HCT116 (cell line): ENCODE results near the gene RHOBTB1. TPM values are rescaled to one million over a fixed set of nuclear protein-coding genes. Genes with fewer than 3 reads are reported as not detected.

Source experiments
- ATAC-seq: fragments of 200-7000 bp; cut with Tn5 transposase; 2 replicates; pipeline ENCODE4 v1.9.1; 2020; ENCODE audit warnings: mild to moderate bottlenecking, moderate library complexity
- BruUV-seq: library from RNA; stranded (reverse); fragments of 400-500 nt; replicated peaks from 2 replicates; lab custom pipeline; 2021; lab: Mats Ljungman, UMichigan
- CTCF ChIA-PET: fragments of 300-600 bp; sonication (Branson Sonifier 250); formaldehyde crosslinking; loops from one replicate; lab custom pipeline; 2021; ENCODE audit warnings: antibody characterized with exemption; lab: Charles Lee
- POLR2A ChIA-PET: fragments of 300-600, 350-600 bp; sonication (Branson Sonifier 250); formaldehyde crosslinking; loops from one replicate; lab custom pipeline; 2021; ENCODE audit warnings: antibody characterized with exemption; lab: Charles Lee
- RAD21 ChIA-PET, 2 experiments: fragments of 300-600 bp; sonication (Branson Sonifier 250); formaldehyde crosslinking; loops; one replicate each; lab custom pipeline; 2023; ENCODE audit warnings: low total read pairs in 2 of 2; ENCODE audit not compliant: uncharacterized antibody in 2 of 2, unreplicated experiment in 2 of 2, low non-redundant PET in 1 of 2; lab: Charles Lee
- DNase-seq: peaks from one replicate; pipeline ENCODE4 v3.0.0-alpha.2; 2010; ENCODE audit warnings: low read depth, low spot score
- H2AFZ ChIP-seq: fragments of 200-600 bp; shearing (Covaris generic), sonication (generic); 2 replicates; pipeline ENCODE4 v1.6.1; 2017; ENCODE audit warnings: low read depth, mixed run types, mixed read lengths, antibody characterized with exemption, low read length; ENCODE audit not compliant: poor library complexity, severe bottlenecking
- H3K27ac ChIP-seq: 2 replicates; pipeline ENCODE4 v1.5.1; 2012; ENCODE audit warnings: low read depth, low read length
- H3K27me3 ChIP-seq: fragments of 200-600 bp; sonication (generic); 2 replicates; pipeline ENCODE4 v1.6.1; 2016; ENCODE audit warnings: mixed run types, low read length, mixed read lengths; ENCODE audit not compliant: insufficient read depth
- H3K36me3 ChIP-seq, 2 experiments: fragments of 200-500 bp in 1 of 2; fragments of 200-600 bp in 1 of 2; sonication (Bioruptor generic) in 1 of 2; sonication (generic) in 1 of 2; 2 replicates each; pipeline versions ENCODE4 v1.5.1 to v1.6.1; 2014 to 2016; ENCODE audit warnings: low read length in 2 of 2, inconsistent platforms in 1 of 2, mixed read lengths in 1 of 2, mixed run types in 1 of 2; ENCODE audit not compliant: insufficient read depth in 2 of 2, control insufficient read depth in 1 of 2
- H3K4me1 ChIP-seq, 2 experiments: fragments of 200-600 bp in 1 of 2; sonication (generic) in 1 of 2; 2 replicates each; pipeline versions ENCODE4 v1.5.1 to v1.6.1; 2012 to 2017; ENCODE audit warnings: low read length in 2 of 2, inconsistent platforms in 1 of 2, mild to moderate bottlenecking in 1 of 2, mixed read lengths in 1 of 2, mixed run types in 1 of 2, moderate library complexity in 1 of 2; ENCODE audit not compliant: insufficient read depth in 2 of 2, control insufficient read depth in 1 of 2
- H3K4me2 ChIP-seq: fragments of 200-600 bp; sonication (generic); 2 replicates; pipeline ENCODE4 v1.6.1; 2017; ENCODE audit warnings: mixed run types, low read length, mixed read lengths
- H3K4me3 ChIP-seq, 2 experiments: fragments of 200-600 bp in 1 of 2; sonication (generic) in 1 of 2; replicated peaks in 1 of 2; 2 replicates each; pipeline ENCODE4 v1.5.1; 2011 to 2016; ENCODE audit warnings: low read length in 2 of 2, control low read depth in 1 of 2, low read depth in 1 of 2, mild to moderate bottlenecking in 1 of 2, mixed read lengths in 1 of 2, mixed run types in 1 of 2
- H3K79me2 ChIP-seq: fragments of 200-600 bp; sonication (generic); 2 replicates; pipeline ENCODE4 v1.6.1; 2017; ENCODE audit warnings: mild to moderate bottlenecking, mixed run types, low read length, moderate library complexity, mixed read lengths; ENCODE audit not compliant: insufficient read depth
- H3K9ac ChIP-seq: fragments of 200-600 bp; sonication (generic); 2 replicates; pipeline ENCODE4 v1.6.1; 2016; ENCODE audit warnings: low read length, mixed read lengths
- H3K9me2 ChIP-seq: fragments of 200-600 bp; sonication (generic), shearing (Covaris generic); 2 replicates; pipeline ENCODE4 v1.6.1; 2017; ENCODE audit warnings: mixed run types, mild to moderate bottlenecking, moderate library complexity; ENCODE audit not compliant: insufficient read depth
- H3K9me3 ChIP-seq, 2 experiments: fragments of 200-500 bp in 1 of 2; fragments of 200-600 bp in 1 of 2; sonication (Bioruptor generic) in 1 of 2; sonication (generic) in 1 of 2; 2 replicates each; pipeline ENCODE4 v1.6.1; 2014 to 2017; ENCODE audit warnings: low read length in 2 of 2, mixed read lengths in 2 of 2, inconsistent platforms in 1 of 2, low read depth in 1 of 2, mild to moderate bottlenecking in 1 of 2, mixed run types in 1 of 2, moderate library complexity in 1 of 2; ENCODE audit not compliant: control insufficient read depth in 1 of 2, insufficient read depth in 1 of 2
- H4K20me1 ChIP-seq: fragments of 200-600 bp; sonication (generic), shearing (Covaris generic); 2 replicates; pipeline ENCODE4 v1.6.1; 2017; ENCODE audit warnings: mixed run types, mild to moderate bottlenecking, moderate library complexity; ENCODE audit not compliant: insufficient read depth
- ATF3 ChIP-seq: IDR thresholded peaks from 2 replicates; pipeline ENCODE4 v1.6.1; 2012
- CEBPB ChIP-seq: IDR thresholded peaks from 2 replicates; pipeline ENCODE4 v1.6.1; 2012; ENCODE audit warnings: low read depth
- CTCF ChIP-seq, 3 experiments: fragments of 200-600 bp in 1 of 3; sonication (generic) in 1 of 3; IDR thresholded peaks in 2 of 3; conservative IDR thresholded peaks in 1 of 3; 2 replicates each; pipeline ENCODE4 v1.5.1; 2012 to 2017; ENCODE audit warnings: low read depth in 2 of 3, low read length in 2 of 3, antibody characterized with exemption in 1 of 3, borderline replicate concordance in 1 of 3, control low read depth in 1 of 3, mild to moderate bottlenecking in 1 of 3, mixed read lengths in 1 of 3, mixed run types in 1 of 3, moderate library complexity in 1 of 3; ENCODE audit not compliant: insufficient read depth in 1 of 3
- EGR1 ChIP-seq: IDR thresholded peaks from 2 replicates; pipeline ENCODE4 v1.6.1; 2012; ENCODE audit warnings: low read depth
- ELF1 ChIP-seq: IDR thresholded peaks from 2 replicates; pipeline ENCODE4 v1.6.1; 2012; ENCODE audit warnings: low read depth, borderline replicate concordance
- EZH2 ChIP-seq: fragments of 200-600 bp; sonication (generic); IDR thresholded peaks from 2 replicates; pipeline ENCODE4 v1.6.1; 2017; ENCODE audit warnings: antibody characterized with exemption, mixed run types
- EZH2phosphoT487 ChIP-seq: fragments of 200-600 bp; IDR thresholded peaks from 2 replicates; pipeline ENCODE4 v1.6.1; 2018; ENCODE audit warnings: antibody characterized with exemption, borderline replicate concordance
- FOSL1 ChIP-seq: IDR thresholded peaks from 2 replicates; pipeline ENCODE4 v1.6.1; 2012; ENCODE audit warnings: low read depth
- MAX ChIP-seq: IDR thresholded peaks from 2 replicates; pipeline ENCODE4 v1.6.1; 2012
- POLR2A ChIP-seq: IDR thresholded peaks from 2 replicates; pipeline ENCODE4 v1.7.0; 2011; ENCODE audit warnings: borderline replicate concordance; ENCODE audit not compliant: insufficient read depth, insufficient read length; ENCODE audit errors: extremely low read depth
- RAD21 ChIP-seq: IDR thresholded peaks from 2 replicates; pipeline ENCODE4 v1.6.1; 2012; ENCODE audit warnings: low read depth, mild to moderate bottlenecking
- SIN3A ChIP-seq: IDR thresholded peaks from 2 replicates; pipeline ENCODE4 v1.6.1; 2012; ENCODE audit warnings: low read depth
- SP1 ChIP-seq: IDR thresholded peaks from 2 replicates; pipeline ENCODE4 v1.6.1; 2012; ENCODE audit warnings: low read depth
- SRF ChIP-seq: IDR thresholded peaks from 2 replicates; pipeline ENCODE4 v1.6.1; 2012; ENCODE audit warnings: low read depth
- TCF7L2 ChIP-seq: IDR thresholded peaks from 2 replicates; pipeline ENCODE4 v1.7.0; 2011; ENCODE audit warnings: borderline replicate concordance, inconsistent platforms; ENCODE audit not compliant: insufficient read depth, insufficient read length; ENCODE audit errors: extremely low read depth
- YY1 ChIP-seq: IDR thresholded peaks from 2 replicates; pipeline ENCODE4 v1.6.1; 2011; ENCODE audit warnings: low read length, low read depth, moderate library complexity, mild to moderate bottlenecking; ENCODE audit not compliant: insufficient replicate concordance; ENCODE audit errors: extremely low read depth
- ZBTB33 ChIP-seq: IDR thresholded peaks from 2 replicates; pipeline ENCODE4 v1.6.1; 2011; ENCODE audit warnings: mild to moderate bottlenecking, low read length, moderate library complexity; ENCODE audit not compliant: insufficient replicate concordance; ENCODE audit errors: extremely low read depth
- ZFX ChIP-seq: fragments of 450-650 bp; IDR thresholded peaks from 2 replicates; pipeline ENCODE4 v1.6.1; 2017
- intact Hi-C: fragments of 100-400 bp; cut with micrococcal nuclease; formaldehyde crosslinking; loops from 2 replicates; pipeline ENCODE4 v1.10.0; 2022
- total RNA-seq: library from RNA; stranded (reverse); gene quantifications from one replicate; pipeline ENCODE4 v1.2.1, GENCODE V29; 2021; ENCODE audit not compliant: unreplicated experiment
- TF ChIP-seq, protein P1 (sequence below): IDR thresholded peaks from 2 replicates; pipeline ENCODE4 v1.6.1; 2012; ENCODE audit warnings: low read depth

RHOBTB1 gene
- total RNA-seq, 1 experiment from 2014 or later = 1.6 TPM

- ChIA-PET RAD21 (no interaction called here), CTCF (no interaction called here), POLR2A (no interaction called here)
- no peaks in the 10 kb centered on the region for H3K9me2 ChIP-seq
- H3K9ac ChIP-seq = no peak overlapping the region
- H3K79me2 ChIP-seq = no peaks in the 10 kb centered on the region
- H4K20me1 ChIP-seq = no peaks in the 10 kb centered on the region
- ATAC-seq (no peak), DNase-seq (no peak)
- H3K4me3 ChIP-seq = no peak overlapping the region
- H3K36me3 ChIP-seq = no peaks in the 10 kb centered on the region
- intact Hi-C loops = no loop called here
- H2AFZ ChIP-seq = no peak overlapping the region
- no peaks in the 10 kb centered on the region for H3K27me3 ChIP-seq
- no peak overlapping the region for H3K4me2 ChIP-seq
- H3K27ac ChIP-seq = no peak overlapping the region
- no peaks in the 10 kb centered on the region for H3K4me1 ChIP-seq
- TF ChIP-seq ZBTB33 (no peak), TCF7L2 (no peak), YY1 (no peak), SRF (no peak), EGR1 (no peak), RAD21 (no peak), EZH2 (no peak), SIN3A (no peak), ATF3 (no peak), SP1 (no peak), MAX (no peak), CTCF (IDR thresholded peaks at IDR 0.05 in 2 of 3, conservative IDR thresholded peaks at IDR 0.05 in 1 of 3; ENCODE audit: borderline replicate concordance in 1 of 3, insufficient read depth in 1 of 3, low read depth in 2 of 3, low read length in 2 of 3) (no peak), CEBPB (no peak), ZFX (no peak), FOSL1 (no peak), EZH2phosphoT487 (no peak), ELF1 (no peak), POLR2A (no peak)
- TF ChIP-seq, protein P1, sequence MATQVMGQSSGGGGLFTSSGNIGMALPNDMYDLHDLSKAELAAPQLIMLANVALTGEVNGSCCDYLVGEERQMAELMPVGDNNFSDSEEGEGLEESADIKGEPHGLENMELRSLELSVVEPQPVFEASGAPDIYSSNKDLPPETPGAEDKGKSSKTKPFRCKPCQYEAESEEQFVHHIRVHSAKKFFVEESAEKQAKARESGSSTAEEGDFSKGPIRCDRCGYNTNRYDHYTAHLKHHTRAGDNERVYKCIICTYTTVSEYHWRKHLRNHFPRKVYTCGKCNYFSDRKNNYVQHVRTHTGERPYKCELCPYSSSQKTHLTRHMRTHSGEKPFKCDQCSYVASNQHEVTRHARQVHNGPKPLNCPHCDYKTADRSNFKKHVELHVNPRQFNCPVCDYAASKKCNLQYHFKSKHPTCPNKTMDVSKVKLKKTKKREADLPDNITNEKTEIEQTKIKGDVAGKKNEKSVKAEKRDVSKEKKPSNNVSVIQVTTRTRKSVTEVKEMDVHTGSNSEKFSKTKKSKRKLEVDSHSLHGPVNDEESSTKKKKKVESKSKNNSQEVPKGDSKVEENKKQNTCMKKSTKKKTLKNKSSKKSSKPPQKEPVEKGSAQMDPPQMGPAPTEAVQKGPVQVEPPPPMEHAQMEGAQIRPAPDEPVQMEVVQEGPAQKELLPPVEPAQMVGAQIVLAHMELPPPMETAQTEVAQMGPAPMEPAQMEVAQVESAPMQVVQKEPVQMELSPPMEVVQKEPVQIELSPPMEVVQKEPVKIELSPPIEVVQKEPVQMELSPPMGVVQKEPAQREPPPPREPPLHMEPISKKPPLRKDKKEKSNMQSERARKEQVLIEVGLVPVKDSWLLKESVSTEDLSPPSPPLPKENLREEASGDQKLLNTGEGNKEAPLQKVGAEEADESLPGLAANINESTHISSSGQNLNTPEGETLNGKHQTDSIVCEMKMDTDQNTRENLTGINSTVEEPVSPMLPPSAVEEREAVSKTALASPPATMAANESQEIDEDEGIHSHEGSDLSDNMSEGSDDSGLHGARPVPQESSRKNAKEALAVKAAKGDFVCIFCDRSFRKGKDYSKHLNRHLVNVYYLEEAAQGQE = no peak
- no peaks in the 10 kb centered on the region for H3K9me3 ChIP-seq
- no TSS peak for BruUV-seq
Measured at GRCh38 chr10:60877777-60878120, 66.2 kb downstream of the RHOBTB1 start.
